ENCODE results near the gene ME1. TPM values are rescaled to one million over a fixed set of nuclear protein-coding genes. Genes with fewer than 3 reads are reported as not detected.

ME1 gene
- total RNA-seq, 4 donors from 2014 or later: 18.5 to 22.9 (median 19.8) TPM

Other genes with a start within 250 kb of the ME1 start
- 10 to 100 TPM; 22.5 to 81.3 (median 53.7) TPM for gene PGM3, start 237.8 kb downstream of the ME1 start, total RNA-seq
- gene RWDD2A, start 237.7 kb downstream of the ME1 start, total RNA-seq: 1 to 10 TPM; 1.8 to 4.8 (median 3.4) TPM
- not detected for gene PRSS35, start 81.5 kb upstream of the ME1 start, total RNA-seq

Measured in omental fat pad (tissue), 4 donors.